ENCODE results near the gene GNPTG. TPM values are rescaled to one million over a fixed set of nuclear protein-coding genes. Genes with fewer than 3 reads are reported as not detected.

The GNPTG gene
- total and polyA plus RNA-seq, 2 of the 13 experiments (the other 11 are each of a cell fraction or from before 2014, with no cell fraction given), result 22.7 to 71.1 TPM

DNA sequence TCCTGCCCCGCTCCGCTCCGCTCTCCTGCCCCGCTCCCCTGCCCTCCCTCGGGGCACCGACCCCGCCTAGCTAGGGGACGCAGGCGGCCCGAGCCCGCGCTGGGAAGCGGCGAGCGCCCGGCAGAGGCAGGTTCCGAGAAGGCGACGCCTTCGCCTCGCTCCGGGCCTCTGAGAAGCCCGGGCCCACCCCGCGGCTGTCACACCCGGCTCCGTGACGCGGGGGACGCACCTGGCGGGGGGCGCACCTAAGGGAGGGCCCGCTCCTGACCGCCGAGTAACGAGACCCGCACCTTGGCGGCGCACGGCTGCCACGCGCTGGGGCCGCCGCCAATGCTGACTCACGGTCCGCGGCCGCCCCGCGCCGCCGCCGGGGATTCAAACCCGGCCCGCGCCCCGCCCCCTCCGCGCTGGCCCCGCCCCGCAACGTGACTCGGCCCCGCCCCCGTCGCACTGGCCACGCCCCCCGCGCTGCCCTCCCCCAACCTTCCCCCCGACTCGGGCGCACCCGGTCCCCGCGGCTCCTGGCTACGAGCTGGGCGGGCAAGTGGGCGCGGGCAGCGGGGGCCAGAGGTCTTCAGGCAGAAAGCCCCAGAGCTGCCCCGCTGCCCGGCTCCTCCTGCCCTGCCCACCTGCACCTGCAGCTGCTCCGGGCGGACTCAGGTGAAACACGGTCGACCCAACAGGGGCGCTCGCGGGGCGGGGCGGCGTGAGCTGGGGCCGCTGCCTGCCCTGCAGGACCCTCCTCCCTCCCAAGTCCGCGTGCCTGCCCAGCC is 27.8 kb downstream of the GNPTG start (continued):
- TF ChIP-seq, protein P1, sequence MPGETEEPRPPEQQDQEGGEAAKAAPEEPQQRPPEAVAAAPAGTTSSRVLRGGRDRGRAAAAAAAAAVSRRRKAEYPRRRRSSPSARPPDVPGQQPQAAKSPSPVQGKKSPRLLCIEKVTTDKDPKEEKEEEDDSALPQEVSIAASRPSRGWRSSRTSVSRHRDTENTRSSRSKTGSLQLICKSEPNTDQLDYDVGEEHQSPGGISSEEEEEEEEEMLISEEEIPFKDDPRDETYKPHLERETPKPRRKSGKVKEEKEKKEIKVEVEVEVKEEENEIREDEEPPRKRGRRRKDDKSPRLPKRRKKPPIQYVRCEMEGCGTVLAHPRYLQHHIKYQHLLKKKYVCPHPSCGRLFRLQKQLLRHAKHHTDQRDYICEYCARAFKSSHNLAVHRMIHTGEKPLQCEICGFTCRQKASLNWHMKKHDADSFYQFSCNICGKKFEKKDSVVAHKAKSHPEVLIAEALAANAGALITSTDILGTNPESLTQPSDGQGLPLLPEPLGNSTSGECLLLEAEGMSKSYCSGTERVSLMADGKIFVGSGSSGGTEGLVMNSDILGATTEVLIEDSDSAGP (CRISPR knock-in tag; IDR thresholded peaks at IDR 0.05; ENCODE audit: borderline replicate concordance), result peak; percentile 69; the same call in 1 of the 2 replicates
- TF ChIP-seq ZBTB4 (CRISPR knock-in tag; IDR thresholded peaks at IDR 0.05; ENCODE audit: borderline replicate concordance), result no peak
- TF ChIP-seq PCBP2 (optimal IDR thresholded peaks at IDR 0.05; ENCODE audit: low read depth, low read length, poor library complexity, severe bottlenecking), result no peak
- TF ChIP-seq PRDM10 (CRISPR knock-in tag; IDR thresholded peaks at IDR 0.05; ENCODE audit: low read depth), result no peak
- no peak for TF ChIP-seq ELF4 (CRISPR knock-in tag; IDR thresholded peaks at IDR 0.05; ENCODE audit: borderline replicate concordance)
- no peak for TF ChIP-seq ZNF33B (CRISPR knock-in tag; IDR thresholded peaks at IDR 0.05)
- TF ChIP-seq, protein P2, sequence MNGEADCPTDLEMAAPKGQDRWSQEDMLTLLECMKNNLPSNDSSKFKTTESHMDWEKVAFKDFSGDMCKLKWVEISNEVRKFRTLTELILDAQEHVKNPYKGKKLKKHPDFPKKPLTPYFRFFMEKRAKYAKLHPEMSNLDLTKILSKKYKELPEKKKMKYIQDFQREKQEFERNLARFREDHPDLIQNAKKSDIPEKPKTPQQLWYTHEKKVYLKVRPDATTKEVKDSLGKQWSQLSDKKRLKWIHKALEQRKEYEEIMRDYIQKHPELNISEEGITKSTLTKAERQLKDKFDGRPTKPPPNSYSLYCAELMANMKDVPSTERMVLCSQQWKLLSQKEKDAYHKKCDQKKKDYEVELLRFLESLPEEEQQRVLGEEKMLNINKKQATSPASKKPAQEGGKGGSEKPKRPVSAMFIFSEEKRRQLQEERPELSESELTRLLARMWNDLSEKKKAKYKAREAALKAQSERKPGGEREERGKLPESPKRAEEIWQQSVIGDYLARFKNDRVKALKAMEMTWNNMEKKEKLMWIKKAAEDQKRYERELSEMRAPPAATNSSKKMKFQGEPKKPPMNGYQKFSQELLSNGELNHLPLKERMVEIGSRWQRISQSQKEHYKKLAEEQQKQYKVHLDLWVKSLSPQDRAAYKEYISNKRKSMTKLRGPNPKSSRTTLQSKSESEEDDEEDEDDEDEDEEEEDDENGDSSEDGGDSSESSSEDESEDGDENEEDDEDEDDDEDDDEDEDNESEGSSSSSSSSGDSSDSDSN (CRISPR knock-in tag; IDR thresholded peaks at IDR 0.05), result peak; percentile 29; the same call in 1 of the 2 replicates
- TF ChIP-seq NPAS2 (CRISPR knock-in tag; IDR thresholded peaks at IDR 0.05; ENCODE audit: borderline replicate concordance), result no peak
- TF ChIP-seq NFRKB (IDR thresholded peaks at IDR 0.05), result no peak
- TF ChIP-seq ZNF710 (CRISPR knock-in tag; IDR thresholded peaks at IDR 0.05; ENCODE audit: borderline replicate concordance), result no peak
- no peak for TF ChIP-seq ZNF572 (CRISPR knock-in tag; IDR thresholded peaks at IDR 0.05)
- TF ChIP-seq GATA4 (IDR thresholded peaks at IDR 0.05; ENCODE audit: borderline replicate concordance, low read depth), result no peak
- TF ChIP-seq JUNB (CRISPR knock-in tag; IDR thresholded peaks at IDR 0.05; ENCODE audit: borderline replicate concordance), result no peak
- no peak for TF ChIP-seq HOXA9 (CRISPR knock-in tag; IDR thresholded peaks at IDR 0.05; ENCODE audit: borderline replicate concordance)
